Measurements from ENCODE around the gene MKKS.

DNA sequence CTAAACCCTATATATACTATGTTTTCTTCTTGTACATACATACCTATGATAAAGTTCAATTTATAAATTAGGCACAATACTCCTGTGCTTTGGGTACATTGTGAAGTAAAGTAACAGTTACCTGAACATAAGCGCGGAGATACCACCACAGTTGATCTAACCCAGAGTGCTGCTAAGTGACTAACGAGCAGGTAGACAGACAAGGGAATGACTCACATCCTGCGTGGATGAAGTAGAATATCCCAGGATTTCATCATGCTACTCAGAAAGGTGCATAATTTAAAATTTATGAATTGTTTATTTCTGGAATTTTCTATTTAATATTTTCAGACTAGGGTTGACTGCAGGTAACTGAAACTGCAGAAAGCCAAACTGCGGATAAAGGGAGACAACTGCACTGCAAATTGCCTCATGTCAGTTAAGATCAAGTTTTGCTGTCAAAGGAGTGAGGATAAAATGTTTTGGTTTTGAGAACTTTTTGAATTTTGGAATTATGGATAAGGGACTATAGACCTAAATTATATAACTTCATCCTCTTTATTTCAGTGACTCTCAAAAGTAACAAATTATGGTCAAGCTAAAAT is 14.4 kb downstream of the MKKS start:
- no peak for TF ChIP-seq POLR2A (IDR thresholded peaks at IDR 0.05)
- TF ChIP-seq, protein P1, sequence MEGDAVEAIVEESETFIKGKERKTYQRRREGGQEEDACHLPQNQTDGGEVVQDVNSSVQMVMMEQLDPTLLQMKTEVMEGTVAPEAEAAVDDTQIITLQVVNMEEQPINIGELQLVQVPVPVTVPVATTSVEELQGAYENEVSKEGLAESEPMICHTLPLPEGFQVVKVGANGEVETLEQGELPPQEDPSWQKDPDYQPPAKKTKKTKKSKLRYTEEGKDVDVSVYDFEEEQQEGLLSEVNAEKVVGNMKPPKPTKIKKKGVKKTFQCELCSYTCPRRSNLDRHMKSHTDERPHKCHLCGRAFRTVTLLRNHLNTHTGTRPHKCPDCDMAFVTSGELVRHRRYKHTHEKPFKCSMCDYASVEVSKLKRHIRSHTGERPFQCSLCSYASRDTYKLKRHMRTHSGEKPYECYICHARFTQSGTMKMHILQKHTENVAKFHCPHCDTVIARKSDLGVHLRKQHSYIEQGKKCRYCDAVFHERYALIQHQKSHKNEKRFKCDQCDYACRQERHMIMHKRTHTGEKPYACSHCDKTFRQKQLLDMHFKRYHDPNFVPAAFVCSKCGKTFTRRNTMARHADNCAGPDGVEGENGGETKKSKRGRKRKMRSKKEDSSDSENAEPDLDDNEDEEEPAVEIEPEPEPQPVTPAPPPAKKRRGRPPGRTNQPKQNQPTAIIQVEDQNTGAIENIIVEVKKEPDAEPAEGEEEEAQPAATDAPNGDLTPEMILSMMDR (IDR thresholded peaks at IDR 0.05), result no peak
- no peak for TF ChIP-seq POLR2AphosphoS5 (IDR thresholded peaks at IDR 0.05)
